ENCODE data around the gene KHDRBS2.
"Not testable (repeated sequence)": the region's sequence is repeated elsewhere in the genome, so short reads cannot be mapped to it uniquely, and the experiment has no call there.

Gene KHDRBS2

GRCh38 chr6:61787998-61788397, 498.0 kb downstream of the KHDRBS2 start:
- DNase-seq (ENCODE audit: low read depth), result no peak
- H3K4me3 ChIP-seq (ENCODE audit: low read length), result no peak overlapping the region
- no peak for TF ChIP-seq CTCF (conservative IDR thresholded peaks at IDR 0.05; ENCODE audit: low read length)

GRCh38 chr6:61769446-61769845, 516.6 kb downstream of the KHDRBS2 start:
- not testable (repeated sequence) for H3K4me3 ChIP-seq (ENCODE audit: low read length); DNase-seq (ENCODE audit: low read depth)

GRCh38 chr6:61755739-61756138, 530.3 kb downstream of the KHDRBS2 start:
- DNase-seq (ENCODE audit: low read depth), result no peak
- no peak overlapping the region for H3K4me3 ChIP-seq (ENCODE audit: low read length)
- TF ChIP-seq CTCF (conservative IDR thresholded peaks at IDR 0.05; ENCODE audit: low read length), result no peak

GRCh38 chr6:61751986-61752385, 534.0 kb downstream of the KHDRBS2 start:
- no peak for TF ChIP-seq CTCF (conservative IDR thresholded peaks at IDR 0.05; ENCODE audit: low read length)
- no peak overlapping the region for H3K4me3 ChIP-seq (ENCODE audit: low read length)
- DNase-seq (ENCODE audit: low read depth), result no peak

- no peak for TF ChIP-seq CTCF (conservative IDR thresholded peaks at IDR 0.05; ENCODE audit: low read length)
- no peak for DNase-seq (ENCODE audit: low read depth)
Observed at GRCh38 chr6:61745994-61746393, 540.0 kb downstream of the KHDRBS2 start.

GRCh38 chr6:61711849-61712248, 574.2 kb downstream of the KHDRBS2 start:
- TF ChIP-seq CTCF (conservative IDR thresholded peaks at IDR 0.05; ENCODE audit: low read length), result no peak
- H3K4me3 ChIP-seq (ENCODE audit: low read length), result no peak overlapping the region
- DNase-seq (ENCODE audit: low read depth), result no peak

More at GRCh38 chr6:61745994-61746393, 540.0 kb downstream of the KHDRBS2 start:
- no peak overlapping the region for H3K4me3 ChIP-seq (ENCODE audit: low read length)

- no peak overlapping the region for H3K4me3 ChIP-seq (ENCODE audit: low read length)
- DNase-seq (ENCODE audit: low read depth), result no peak
- TF ChIP-seq CTCF (conservative IDR thresholded peaks at IDR 0.05; ENCODE audit: low read length), result no peak
Observed at GRCh38 chr6:61688165-61688564, 597.9 kb downstream of the KHDRBS2 start.

GRCh38 chr6:61682562-61682961, 603.5 kb downstream of the KHDRBS2 start:
- DNase-seq (ENCODE audit: low read depth), result no peak
- TF ChIP-seq CTCF (conservative IDR thresholded peaks at IDR 0.05; ENCODE audit: low read length), result no peak

More at GRCh38 chr6:61682562-61682961, 603.5 kb downstream of the KHDRBS2 start:
- H3K4me3 ChIP-seq (ENCODE audit: low read length), result no peak overlapping the region

All from AG10803 (cell line).